Right lobe of liver (tissue), 6 donors: Measurements from ENCODE around the gene PTK6. TPM values are rescaled to one million over a fixed set of nuclear protein-coding genes. Genes with fewer than 3 reads are reported as not detected.

Experiments
- ATAC-seq, 4 donors: fragments of 200-7000 bp; cut with Tn5 transposase; one replicate each; pipeline ENCODE4 v1.9.1; 2020; ENCODE audit warnings: mild to moderate bottlenecking in 4 of 4, moderate library complexity in 4 of 4
- DNase-seq, 3 donors: peaks; one replicate each; pipeline ENCODE4 v3.0.0-alpha.2; 2020
- H3K27ac ChIP-seq, 3 donors: fragments of 200-600 bp; one replicate each; pipeline ENCODE4 v1.8.0; 2022
- H3K27me3 ChIP-seq, 2 donors: fragments of 200-600 bp; one replicate each; pipeline ENCODE4 v1.8.0; 2022
- H3K36me3 ChIP-seq, 4 donors: fragments of 200-600 bp; sonication (generic) in 1 of 4; one replicate each; pipeline versions ENCODE4 v1.5.1 to v1.8.0; 2017 to 2022; ENCODE audit warnings: control low read depth in 1 of 4
- H3K4me1 ChIP-seq, 4 donors: fragments of 200-600 bp; sonication (generic) in 1 of 4; one replicate each; pipeline versions ENCODE4 v1.5.1 to v1.8.0; 2017 to 2022; ENCODE audit warnings: control low read depth in 1 of 4
- H3K4me3 ChIP-seq, 3 donors: fragments of 200-600 bp; one replicate each; pipeline ENCODE4 v1.8.0; 2022
- H3K9me3 ChIP-seq, 4 donors: fragments of 200-600 bp; sonication (generic) in 1 of 4; one replicate each; pipeline versions ENCODE4 v1.5.1 to v1.8.0; 2017 to 2022; ENCODE audit warnings: control low read depth in 1 of 4
- CTCF ChIP-seq, 4 donors: fragments of 200-600 bp in 3 of 4; fragments of 450-650 bp in 1 of 4; IDR thresholded peaks; one replicate each; pipeline versions ENCODE4 v1.5.1 to v1.8.0; 2016 to 2022; ENCODE audit warnings: antibody characterized with exemption in 4 of 4, mild to moderate bottlenecking in 2 of 4
- POLR2A ChIP-seq: fragments of 450-650 bp; IDR thresholded peaks from one replicate; pipeline ENCODE4 v1.6.1; 2017; ENCODE audit warnings: antibody characterized with exemption, mild to moderate bottlenecking
- WGBS: methylation state at CpG from one replicate; pipeline ENCODE4 v1.1.6; 2018; ENCODE audit warnings: low coverage, low lambda C conversion rate; ENCODE audit not compliant: insufficient coverage; ENCODE audit errors: missing lambda C conversion rate; 5-methylcytosine and 5-hydroxymethylcytosine counted together
- intact Hi-C, 2 donors: fragments of 100-400 bp; cut with DNase I; formaldehyde crosslinking; loops; one replicate each; pipeline versions ENCODE4 v1.11.2 to v1.14.1; 2022
- total RNA-seq, 6 experiments: library from RNA; depleted of rRNA in 2 of 6; stranded (reverse); fragments of >200 nt in 2 of 6; fragmentation: NEBNext Ultra II Directional in 3 of 6; extraction: Animal tissue kit (Norgen Biotek cat#: 25700) in 3 of 6; gene quantifications; one replicate each; pipeline versions ENCODE4 v1.1.0 to v1.2.4, GENCODE V29; 2016 to 2023
- donor health status: DM: no; HTN: yes; CAD: no.
- donor health status: DM: no; HTN: no; CAD: no.
- donor health status: DM: no; HTN: no; CAD: no.
- donor health status: DM: no; HTN: yes; CAD: no.
- donor health status: DM: no; HTN: yes; CAD: no.

Gene PTK6
- total RNA-seq, 6 experiments from 2014 or later = 0.78 to 11.0 (median 3.6) TPM

DNA sequence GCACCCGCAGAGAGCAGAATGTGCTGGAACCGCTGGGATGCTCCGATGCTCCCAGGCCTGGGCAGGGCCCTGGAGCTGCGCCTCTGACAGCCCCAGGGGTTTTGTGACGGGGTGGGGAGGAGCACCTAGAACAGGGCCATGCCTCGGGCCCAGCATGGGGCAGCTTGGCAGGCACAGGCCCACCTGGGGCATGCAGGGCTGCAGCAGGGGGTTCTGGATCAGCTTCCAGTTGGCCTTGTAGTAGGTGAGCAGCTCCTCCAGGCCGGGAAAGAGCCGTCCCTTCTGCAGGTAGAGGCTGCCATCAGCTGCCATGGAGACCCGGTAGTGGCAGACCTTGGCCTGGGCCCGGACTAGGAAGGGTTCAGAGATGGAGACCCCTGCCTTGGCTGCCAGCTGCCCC lies 6.0 kb upstream of the PTK6 start:
- WGBS = no CpG with 5 or more reads among the region's 10 CpGs
- no peak overlapping the region for H3K4me3 ChIP-seq
- ATAC-seq = no peak
- H3K4me1 ChIP-seq = no peaks in the 10 kb centered on the region
- TF ChIP-seq CTCF (IDR thresholded peaks at IDR 0.05) (no peak), POLR2A (no peak)
- intact Hi-C loops = loop anchor here in 1 of 2 donors (10.0 kb wide), 1 partner anchor 432 kb away; the partner anchor contains the start of gene SAMD10
- H3K27ac ChIP-seq = no peak overlapping the region
- H3K27me3 ChIP-seq = no peaks in the 10 kb centered on the region
- DNase-seq = no peak
- H3K36me3 ChIP-seq = no peaks in the 10 kb centered on the region
- no peaks in the 10 kb centered on the region for H3K9me3 ChIP-seq

DNA sequence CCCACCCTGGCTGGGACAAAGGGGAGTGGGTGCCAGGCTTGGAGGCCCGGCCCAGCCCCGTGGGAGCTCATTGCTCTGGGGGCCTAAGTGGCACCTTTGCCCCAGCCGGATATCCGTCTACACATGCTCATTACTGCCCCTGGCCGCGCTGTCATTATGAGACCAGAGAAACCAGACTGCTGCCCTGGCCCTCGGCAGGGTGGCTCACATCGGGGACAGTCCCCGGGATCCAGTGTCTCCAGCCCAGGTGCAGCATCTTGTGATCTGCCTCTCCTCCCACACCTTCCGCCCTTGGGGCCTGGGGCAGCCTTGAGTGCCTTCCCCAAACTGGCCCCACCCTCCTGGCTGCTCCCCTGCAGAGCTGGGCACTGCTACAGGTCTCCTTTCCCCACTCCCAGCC lies 5.5 kb upstream of the PTK6 start:
- ATAC-seq (no peak), DNase-seq (no peak)
- Histone ChIP-seq H3K4me3 (no peak overlapping the region), H3K27me3 (no peaks in the 10 kb centered on the region), H3K27ac (no peak overlapping the region), H3K36me3 (no peaks in the 10 kb centered on the region), H3K4me1 (peaks cover 0 to under 1% (median 0%) of the 10 kb centered on the region in 4 donors), H3K9me3 (no peaks in the 10 kb centered on the region)
- no peak for TF ChIP-seq POLR2A
- no peak for TF ChIP-seq CTCF (IDR thresholded peaks at IDR 0.05)
- WGBS = no CpG with 5 or more reads among the region's 10 CpGs
- intact Hi-C loops = loop anchor here in 1 of 2 donors (10.0 kb wide), 1 partner anchor 432 kb away; the partner anchor contains the start of gene SAMD10

- WGBS = 80% methylated on average over 1 of the region's 36 CpGs
- no peak overlapping the region for H3K27ac ChIP-seq
- no peaks in the 10 kb centered on the region for H3K36me3 ChIP-seq
- DNase-seq = no peak
- intact Hi-C loops = loop anchor here in 1 of 2 donors (10.0 kb wide), 1 partner anchor 433 kb away; the partner anchor contains the start of gene SAMD10
- H3K4me3 ChIP-seq = no peak overlapping the region
- no peak for ATAC-seq
- TF ChIP-seq POLR2A (no peak), CTCF (IDR thresholded peaks at IDR 0.05) (no peak)
- H3K27me3 ChIP-seq = no peaks in the 10 kb centered on the region
- H3K4me1 ChIP-seq = peaks cover 0 to 6% (median 3%) of the 10 kb centered on the region in 4 donors
- no peaks in the 10 kb centered on the region for H3K9me3 ChIP-seq
Observed at GRCh38 chr20:63542031-63542559, 4.9 kb upstream of the PTK6 start.

DNA sequence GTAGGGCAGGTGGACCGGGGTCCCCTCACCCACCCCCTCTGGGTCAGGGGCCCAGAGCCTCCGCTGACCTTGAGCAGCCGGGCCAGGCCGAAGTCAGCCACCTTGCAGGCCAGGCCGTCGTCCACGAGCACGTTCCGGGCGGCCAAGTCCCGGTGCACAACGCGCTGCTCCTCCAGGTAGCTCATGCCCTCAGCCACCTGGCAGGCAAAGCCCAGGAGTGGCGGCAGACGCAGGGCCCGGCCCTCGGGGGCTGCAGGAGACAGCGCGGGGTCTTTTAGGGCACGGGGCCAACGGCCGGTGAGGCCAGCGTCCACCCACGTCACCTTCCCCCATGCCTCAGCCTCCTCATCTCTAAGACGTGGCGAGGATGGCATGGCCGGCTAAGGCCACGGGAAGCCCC lies 4.2 kb upstream of the PTK6 start:
- no peak for ATAC-seq

More for the DNA sequence above, 4.2 kb upstream of the PTK6 start:
- no peaks in the 10 kb centered on the region for H3K9me3 ChIP-seq
- no peak overlapping the region for H3K27ac ChIP-seq
- H3K4me1 ChIP-seq = peaks cover 0 to 10% (median 4%) of the 10 kb centered on the region in 4 donors
- no CpG with 5 or more reads among the region's 28 CpGs for WGBS
- no peak overlapping the region for H3K4me3 ChIP-seq
- no peaks in the 10 kb centered on the region for H3K36me3 ChIP-seq
- TF ChIP-seq POLR2A (no peak), CTCF (IDR thresholded peaks at IDR 0.05) (no peak)
- no peak for DNase-seq
- H3K27me3 ChIP-seq = no peaks in the 10 kb centered on the region
- intact Hi-C loops = loop anchor here in 1 of 2 donors (10.0 kb wide), 1 partner anchor 433 kb away; the partner anchor contains the start of gene SAMD10
